RWPE1 (cell line): ENCODE results near the gene FAIM2.
A peak's percentile ranks its signal among the peaks of the same experiment; 100 is the strongest.

Experiments
- CTCF ChIA-PET: fragments of 350-600 bp; sonication (Branson Sonifier 250); formaldehyde crosslinking; extraction: SDS; loops from one replicate; lab custom pipeline; 2021; lab: Yijun Ruan, JAX
- POLR2A ChIA-PET: fragments of 400-600 bp; formaldehyde crosslinking; extraction: SDS; loops from one replicate; lab custom pipeline; 2020; ENCODE audit warnings: antibody characterized with exemption; ENCODE audit not compliant: low non-redundant PET; lab: Yijun Ruan, JAX
- DNase-seq: peaks from one replicate; pipeline ENCODE4 v3.0.0; 2012; ENCODE audit warnings: low spot score
- H3K27ac ChIP-seq: fragments of 450-650 bp; 2 replicates; pipeline ENCODE4 v1.5.1; 2017
- CTCF ChIP-seq: fragments of 450-650 bp; conservative IDR thresholded peaks from 2 replicates; pipeline ENCODE4 v1.5.1; 2017; ENCODE audit warnings: low read depth, mild to moderate bottlenecking

The FAIM2 gene

GRCh38 chr12:49945394-49946080 is 41.8 kb upstream of the FAIM2 start:
- CTCF ChIA-PET = interaction anchor here (0.5 to 1.6 kb wide), 21 partner anchors 8 to 158 kb away, joined by 3 to 12 read pairs (median 4); no protein-coding TSS in a partner anchor
- no peak overlapping the region for H3K27ac ChIP-seq
- POLR2A ChIA-PET = no interaction called here
- peak; percentile 55 for DNase-seq
- peak; percentile 67 for TF ChIP-seq CTCF

GRCh38 chr12:49944718-49945117 is 41.0 kb upstream of the FAIM2 start:
- CTCF ChIA-PET = interaction anchor here (0.6 to 0.8 kb wide), 3 partner anchors 104 to 158 kb away, joined by 3 to 5 read pairs (median 3); no protein-coding TSS in a partner anchor
- no peak for DNase-seq
- H3K27ac ChIP-seq = no peak overlapping the region
- TF ChIP-seq CTCF = no peak
- POLR2A ChIA-PET = no interaction called here

GRCh38 chr12:49944046-49944445 is 40.3 kb upstream of the FAIM2 start:
- CTCF ChIA-PET = interaction anchor here (0.5 kb wide), 1 partner anchor 42 kb away, joined by 3 read pairs; no protein-coding TSS in a partner anchor
- POLR2A ChIA-PET = no interaction called here
- no peak for DNase-seq
- H3K27ac ChIP-seq = no peak overlapping the region
- no peak for TF ChIP-seq CTCF

GRCh38 chr12:49943625-49943960 is 39.9 kb upstream of the FAIM2 start:
- peak overlapping the region; percentile 25 for H3K27ac ChIP-seq
- ChIA-PET POLR2A (no interaction called here), CTCF (interaction anchor here (0.5 to 1.3 kb wide), 3 partner anchors 41 to 76 kb away, joined by 3 to 6 read pairs (median 5); no protein-coding TSS in a partner anchor)
- DNase-seq = no peak
- no peak for TF ChIP-seq CTCF

GRCh38 chr12:49942921-49943624 is 39.4 kb upstream of the FAIM2 start:
- DNase-seq = no peak
- H3K27ac ChIP-seq = peak overlapping the region; percentile 25
- ChIA-PET POLR2A (no interaction called here), CTCF (interaction anchor here (0.5 to 1.3 kb wide), 2 partner anchors 60 to 76 kb away, joined by 5 to 6 read pairs; no protein-coding TSS in a partner anchor)
- TF ChIP-seq CTCF = no peak

GRCh38 chr12:49942512-49942893 is 38.8 kb upstream of the FAIM2 start:
- ChIA-PET POLR2A (no interaction called here), CTCF (interaction anchor here (1.3 kb wide), 1 partner anchor 75 kb away, joined by 6 read pairs; no protein-coding TSS in a partner anchor)
- H3K27ac ChIP-seq = peak overlapping the region; percentile 25
- no peak for TF ChIP-seq CTCF
- DNase-seq = no peak
